ENCODE results near the gene GPR183. TPM values are rescaled to one million over a fixed set of nuclear protein-coding genes. Genes with fewer than 3 reads are reported as not detected.

The GPR183 gene
- total RNA-seq, 1 donor from 2014 or later = 4.9 TPM

DNA sequence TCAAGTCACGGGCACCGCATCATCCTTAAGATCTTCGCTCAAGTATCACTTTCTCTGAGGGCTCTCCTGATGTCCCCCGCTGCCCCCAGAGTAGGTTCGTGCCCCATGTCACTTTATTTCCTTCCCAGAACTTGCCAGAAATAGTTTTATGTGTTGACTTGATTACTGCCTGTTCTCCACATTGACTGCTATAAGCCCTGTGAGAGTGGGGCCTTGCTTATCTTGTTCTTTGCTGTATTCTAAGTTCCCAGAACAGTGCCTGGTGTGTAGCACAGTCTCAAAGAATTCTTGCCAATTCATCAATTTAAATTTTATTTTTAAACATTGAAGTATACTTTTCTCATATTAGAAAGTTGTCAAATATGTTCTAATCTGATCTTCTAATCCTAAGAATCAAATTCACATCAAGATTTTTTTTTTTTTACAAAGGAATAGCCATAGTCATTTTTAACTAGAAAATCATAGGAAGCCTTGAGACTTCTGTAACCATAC lies 32.1 kb upstream of the GPR183 start:
- Mint-ChIP-seq H3K4me1 (ENCODE audit: low read depth, unreplicated experiment) (peaks cover 3% of the 10 kb centered on the region), H3K4me3 (ENCODE audit: unreplicated experiment) (no peak overlapping the region), H3K27ac (ENCODE audit: unreplicated experiment) (no peak overlapping the region), H3K27me3 (ENCODE audit: low read depth, unreplicated experiment) (no peaks in the 10 kb centered on the region), H3K36me3 (ENCODE audit: low read depth, unreplicated experiment) (peaks cover 17% of the 10 kb centered on the region), H3K9me3 (ENCODE audit: unreplicated experiment) (no peaks in the 10 kb centered on the region)
- Histone ChIP-seq H3K79me2 (ENCODE audit: insufficient read depth, low read length) (no peaks in the 10 kb centered on the region), H3K36me3 (ENCODE audit: insufficient read depth, low read length) (peaks cover 2% of the 10 kb centered on the region), H3K4me2 (ENCODE audit: low read length) (no peak overlapping the region), H4K20me1 (ENCODE audit: insufficient read depth, low read length) (no peaks in the 10 kb centered on the region), H3K9me3 (ENCODE audit: insufficient read depth, low read depth, low read length) (no peaks in the 10 kb centered on the region), H2AFZ (ENCODE audit: low read depth, low read length) (no peak overlapping the region), H3K27me3 (ENCODE audit: insufficient read depth, low read length) (no peaks in the 10 kb centered on the region), H3K27ac (ENCODE audit: low read depth, low read length) (no peak overlapping the region), H3K4me3 (ENCODE audit: insufficient read depth, low read depth, low read length) (no peak overlapping the region), H3K4me1 (ENCODE audit: insufficient read depth, low read length) (no peaks in the 10 kb centered on the region), H3K9ac (ENCODE audit: low read length) (no peak overlapping the region)
- DNase-seq (ENCODE audit: low read depth) = no peak
- TF ChIP-seq CTCF (IDR thresholded peaks at IDR 0.05; ENCODE audit: insufficient read depth, low read depth, low read length) (no peak), EZH2 (IDR thresholded peaks at IDR 0.05; ENCODE audit: insufficient read depth, low read length) (no peak)
- no peak for FAIRE-seq

DNA sequence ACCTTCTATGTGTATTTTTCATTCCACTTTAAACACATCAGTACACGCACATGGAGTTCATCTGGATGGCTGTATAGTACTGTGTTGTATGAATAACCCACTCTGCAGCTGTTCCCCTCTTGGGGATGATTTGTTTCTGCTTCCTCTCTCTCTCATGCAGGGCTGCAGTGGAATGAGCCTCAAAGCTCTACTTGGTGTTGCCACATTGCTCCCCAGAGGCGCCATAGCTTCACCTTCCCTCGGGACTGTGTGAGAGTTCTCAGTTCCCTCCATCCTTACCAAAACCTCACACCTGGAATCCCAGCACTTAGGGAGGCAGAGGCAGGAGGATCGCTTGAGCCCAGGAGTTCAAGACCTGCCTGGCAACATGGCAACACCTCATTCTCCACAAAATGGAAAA lies 28.4 kb upstream of the GPR183 start:
- no peak overlapping the region for H2AFZ ChIP-seq (ENCODE audit: low read depth, low read length)
- H3K9me3 ChIP-seq (ENCODE audit: insufficient read depth, low read depth, low read length) = no peaks in the 10 kb centered on the region
- H3K27ac Mint-ChIP-seq (ENCODE audit: unreplicated experiment) = no peak overlapping the region
- H3K36me3 Mint-ChIP-seq (ENCODE audit: low read depth, unreplicated experiment) = peaks cover 10% of the 10 kb centered on the region
- H4K20me1 ChIP-seq (ENCODE audit: insufficient read depth, low read length) = peaks cover 8% of the 10 kb centered on the region
- TF ChIP-seq CTCF (IDR thresholded peaks at IDR 0.05; ENCODE audit: insufficient read depth, low read depth, low read length) (no peak), EZH2 (IDR thresholded peaks at IDR 0.05; ENCODE audit: insufficient read depth, low read length) (no peak)
- H3K27me3 Mint-ChIP-seq (ENCODE audit: low read depth, unreplicated experiment) = no peaks in the 10 kb centered on the region
- H3K4me2 ChIP-seq (ENCODE audit: low read length) = no peak overlapping the region
- no peak overlapping the region for H3K9ac ChIP-seq (ENCODE audit: low read length)
- peaks cover 3% of the 10 kb centered on the region for H3K4me1 Mint-ChIP-seq (ENCODE audit: low read depth, unreplicated experiment)
- H3K4me3 Mint-ChIP-seq (ENCODE audit: unreplicated experiment) = no peak overlapping the region
- FAIRE-seq = no peak
- H3K4me1 ChIP-seq (ENCODE audit: insufficient read depth, low read length) = peaks cover 6% of the 10 kb centered on the region
- H3K4me3 ChIP-seq (ENCODE audit: insufficient read depth, low read depth, low read length) = no peak overlapping the region
- no peak overlapping the region for H3K27ac ChIP-seq (ENCODE audit: low read depth, low read length)
- H3K27me3 ChIP-seq (ENCODE audit: insufficient read depth, low read length) = no peaks in the 10 kb centered on the region
- H3K9me3 Mint-ChIP-seq (ENCODE audit: unreplicated experiment) = no peaks in the 10 kb centered on the region
- DNase-seq (ENCODE audit: low read depth) = no peak
- no peaks in the 10 kb centered on the region for H3K36me3 ChIP-seq (ENCODE audit: insufficient read depth, low read length)
- no peaks in the 10 kb centered on the region for H3K79me2 ChIP-seq (ENCODE audit: insufficient read depth, low read length)

- Histone ChIP-seq H3K4me2 (ENCODE audit: low read length) (no peak overlapping the region), H3K9ac (ENCODE audit: low read length) (no peak overlapping the region), H3K9me3 (ENCODE audit: insufficient read depth, low read depth, low read length) (no peaks in the 10 kb centered on the region), H2AFZ (ENCODE audit: low read depth, low read length) (no peak overlapping the region), H3K4me3 (ENCODE audit: insufficient read depth, low read depth, low read length) (no peak overlapping the region), H3K27me3 (ENCODE audit: insufficient read depth, low read length) (no peaks in the 10 kb centered on the region), H3K36me3 (ENCODE audit: insufficient read depth, low read length) (no peaks in the 10 kb centered on the region), H3K79me2 (ENCODE audit: insufficient read depth, low read length) (no peaks in the 10 kb centered on the region), H3K4me1 (ENCODE audit: insufficient read depth, low read length) (peaks cover 6% of the 10 kb centered on the region), H3K27ac (ENCODE audit: low read depth, low read length) (no peak overlapping the region), H4K20me1 (ENCODE audit: insufficient read depth, low read length) (peaks cover 8% of the 10 kb centered on the region)
- Mint-ChIP-seq H3K36me3 (ENCODE audit: low read depth, unreplicated experiment) (peaks cover 10% of the 10 kb centered on the region), H3K27me3 (ENCODE audit: low read depth, unreplicated experiment) (no peaks in the 10 kb centered on the region), H3K4me1 (ENCODE audit: low read depth, unreplicated experiment) (peaks cover 1% of the 10 kb centered on the region), H3K27ac (ENCODE audit: unreplicated experiment) (no peak overlapping the region), H3K9me3 (ENCODE audit: unreplicated experiment) (no peaks in the 10 kb centered on the region), H3K4me3 (ENCODE audit: unreplicated experiment) (no peak overlapping the region)
- DNase-seq (ENCODE audit: low read depth) (no peak), FAIRE-seq (no peak)
- TF ChIP-seq EZH2 (IDR thresholded peaks at IDR 0.05; ENCODE audit: insufficient read depth, low read length) (no peak), CTCF (IDR thresholded peaks at IDR 0.05; ENCODE audit: insufficient read depth, low read depth, low read length) (no peak)
Observed at GRCh38 chr13:99335087-99335486, 27.9 kb upstream of the GPR183 start.
